Mucosa of stomach (tissue), 1 donor: Measurements from ENCODE around the gene CCDC7.
"Not testable (repeated sequence)": the region's sequence is repeated elsewhere in the genome, so short reads cannot be mapped to it uniquely, and the experiment has no call there.

ENCODE experiments used
- H3K27me3 ChIP-seq: one replicate; pipeline ENCODE4 v1.7.0; 2013; ENCODE audit warnings: mild to moderate bottlenecking, low read length; ENCODE audit not compliant: control insufficient read depth, insufficient read depth
- H3K36me3 ChIP-seq: one replicate; pipeline ENCODE4 v1.7.0; 2013; ENCODE audit warnings: low read length; ENCODE audit not compliant: control insufficient read depth, insufficient read depth
- H3K4me1 ChIP-seq: one replicate; pipeline ENCODE4 v1.7.0; 2013; ENCODE audit warnings: mild to moderate bottlenecking, low read length; ENCODE audit not compliant: control insufficient read depth, insufficient read depth
- H3K4me3 ChIP-seq: one replicate; pipeline ENCODE4 v1.7.0; 2013; ENCODE audit warnings: low read length
- H3K9ac ChIP-seq: one replicate; pipeline ENCODE4 v1.7.0; 2013; ENCODE audit warnings: mild to moderate bottlenecking, low read length, moderate library complexity
- H3K9me3 ChIP-seq: one replicate; pipeline ENCODE4 v1.7.0; 2013; ENCODE audit warnings: mild to moderate bottlenecking, low read length, moderate library complexity; ENCODE audit not compliant: control insufficient read depth
- donor health status: Pancreatic carcinoma.

CCDC7 gene

DNA sequence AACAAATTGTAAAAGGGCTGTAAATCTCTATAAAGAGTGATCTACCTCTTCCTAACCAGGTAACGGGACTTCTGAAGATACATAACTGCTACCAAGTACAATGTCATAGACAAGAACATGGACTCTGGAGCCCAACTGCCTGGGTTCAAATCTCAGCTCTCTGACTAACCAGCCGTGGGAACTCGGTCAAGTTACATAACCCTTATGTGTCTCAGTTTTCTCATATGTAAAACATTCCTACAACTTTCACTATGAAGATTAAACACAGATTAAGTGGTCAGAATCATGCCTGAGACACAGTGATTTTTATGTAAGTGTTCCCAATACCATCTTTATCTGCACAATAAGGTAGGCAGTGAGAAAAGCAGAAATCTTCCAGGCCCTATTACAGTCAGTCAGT is 459.5 kb downstream of the CCDC7 start:
- no peaks in the 10 kb centered on the region for H3K36me3 ChIP-seq
- no peak overlapping the region for H3K9ac ChIP-seq
- no peak overlapping the region for H3K4me3 ChIP-seq
- H3K9me3 ChIP-seq: no peaks in the 10 kb centered on the region
- H3K4me1 ChIP-seq: no peaks in the 10 kb centered on the region
- no peaks in the 10 kb centered on the region for H3K27me3 ChIP-seq

GRCh38 chr10:32906595-32906994 is 460.7 kb downstream of the CCDC7 start:
- Histone ChIP-seq H3K4me3 (no peak overlapping the region), H3K4me1 (no peaks in the 10 kb centered on the region), H3K9ac (no peak overlapping the region), H3K27me3 (no peaks in the 10 kb centered on the region), H3K36me3 (no peaks in the 10 kb centered on the region), H3K9me3 (no peaks in the 10 kb centered on the region)

DNA sequence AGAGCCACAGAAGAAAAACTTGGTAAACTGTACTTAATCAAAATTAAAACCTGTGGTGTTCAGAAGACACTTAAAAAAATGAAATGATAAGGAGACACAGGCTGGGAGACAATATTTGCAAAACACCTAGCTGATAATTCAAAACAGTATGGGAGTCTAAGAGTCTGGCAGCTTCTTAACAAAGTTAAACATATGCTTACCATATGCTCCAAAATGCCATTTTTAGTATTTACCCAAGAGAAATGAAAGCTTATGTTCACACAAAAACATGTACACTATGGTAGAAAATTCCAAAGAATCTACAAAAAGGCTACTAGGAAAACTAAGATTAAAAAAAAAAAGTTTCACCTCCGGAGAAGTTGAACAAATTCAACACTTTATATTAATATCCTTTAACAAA is 463.5 kb downstream of the CCDC7 start:
- Histone ChIP-seq H3K36me3 (no peaks in the 10 kb centered on the region), H3K9ac (no peak overlapping the region), H3K27me3 (no peaks in the 10 kb centered on the region), H3K4me1 (no peaks in the 10 kb centered on the region), H3K4me3 (no peak overlapping the region), H3K9me3 (no peaks in the 10 kb centered on the region)

DNA sequence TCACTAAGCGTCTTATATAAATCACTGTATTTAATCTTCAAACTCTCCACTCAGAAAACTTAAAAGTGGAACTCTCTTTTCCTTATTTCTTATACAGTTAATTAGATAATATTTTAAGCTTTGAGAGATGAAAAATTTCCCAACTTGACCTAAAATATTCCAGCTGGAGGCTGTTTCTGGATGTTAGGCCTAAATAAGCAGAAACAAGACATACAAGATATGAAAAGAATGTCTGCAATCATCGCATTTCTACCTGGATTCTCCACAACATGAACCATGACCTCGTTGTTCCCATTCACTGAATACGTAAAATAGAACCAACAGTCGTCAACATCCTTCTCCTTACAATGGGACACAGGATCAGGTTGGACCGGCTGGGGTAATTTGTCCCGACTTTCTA is 464.0 kb downstream of the CCDC7 start:
- H3K27me3 ChIP-seq, H3K36me3 ChIP-seq, H3K4me1 ChIP-seq: not testable (repeated sequence)

DNA sequence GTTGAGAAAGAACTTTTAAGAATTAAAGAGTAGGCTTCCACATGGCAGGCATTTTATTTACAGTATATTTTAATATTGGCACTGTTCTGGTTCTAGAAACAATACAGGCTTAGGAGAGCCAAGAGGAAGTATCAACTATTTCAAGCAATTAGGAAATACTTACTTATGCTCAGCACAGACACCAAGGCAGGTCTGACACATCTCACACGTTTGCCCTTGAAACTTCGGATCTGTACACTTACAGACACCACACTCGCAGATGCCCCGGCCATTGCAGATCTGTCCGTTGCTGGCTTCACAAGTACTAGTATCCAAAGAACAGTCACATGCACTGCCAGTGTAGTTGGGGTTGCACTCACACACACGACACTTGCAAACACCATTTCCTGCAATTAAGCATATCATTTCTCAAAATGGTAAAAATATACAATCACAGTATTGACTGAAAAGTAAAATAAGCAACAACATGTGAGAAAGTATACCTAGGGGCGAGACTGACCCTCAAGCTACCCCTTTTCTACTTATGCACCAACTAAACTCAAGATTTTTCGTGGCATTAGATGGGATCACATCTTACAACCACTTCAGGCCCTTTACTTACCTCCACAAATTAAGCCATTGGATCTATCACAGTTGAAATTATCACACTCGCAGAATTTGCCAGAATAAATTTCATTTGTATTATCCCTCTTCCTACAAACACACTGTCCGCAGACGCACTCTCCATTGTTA is 465.5 kb downstream of the CCDC7 start:
- H3K36me3 ChIP-seq: no peaks in the 10 kb centered on the region
- H3K9me3 ChIP-seq: no peaks in the 10 kb centered on the region
- H3K4me3 ChIP-seq: no peak overlapping the region
- H3K4me1 ChIP-seq: no peaks in the 10 kb centered on the region
- H3K27me3 ChIP-seq: no peaks in the 10 kb centered on the region
- no peak overlapping the region for H3K9ac ChIP-seq

More for the DNA sequence above, 464.0 kb downstream of the CCDC7 start:
- H3K9me3 ChIP-seq, H3K4me3 ChIP-seq, H3K9ac ChIP-seq: not testable (repeated sequence)

DNA sequence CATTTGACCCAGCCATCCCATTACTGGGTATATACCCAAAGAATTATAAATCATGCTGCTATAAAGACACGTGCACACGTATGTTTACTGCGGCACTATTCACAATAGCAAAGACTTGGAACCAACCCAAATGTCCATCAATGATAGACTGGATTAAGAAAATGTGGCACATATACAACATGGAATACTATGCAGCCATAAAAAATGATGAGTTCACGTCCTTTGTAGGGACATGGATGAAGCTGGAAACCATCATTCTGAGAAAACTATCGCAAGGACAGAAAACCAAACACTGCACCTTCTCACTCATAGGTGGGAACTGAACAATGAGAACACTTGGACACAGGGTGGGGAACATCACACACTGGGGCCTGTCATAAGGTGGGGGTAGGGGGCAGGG is 471.9 kb downstream of the CCDC7 start:
- not testable (repeated sequence) for H3K36me3 ChIP-seq, H3K9me3 ChIP-seq, H3K27me3 ChIP-seq, H3K4me1 ChIP-seq, H3K9ac ChIP-seq, H3K4me3 ChIP-seq

GRCh38 chr10:32922170-32922569 is 476.2 kb downstream of the CCDC7 start:
- no peaks in the 10 kb centered on the region for H3K4me1 ChIP-seq
- no peaks in the 10 kb centered on the region for H3K9me3 ChIP-seq
- H3K27me3 ChIP-seq: no peaks in the 10 kb centered on the region
- no peak overlapping the region for H3K4me3 ChIP-seq
- no peak overlapping the region for H3K9ac ChIP-seq
- peaks cover 19% of the 10 kb centered on the region for H3K36me3 ChIP-seq

DNA sequence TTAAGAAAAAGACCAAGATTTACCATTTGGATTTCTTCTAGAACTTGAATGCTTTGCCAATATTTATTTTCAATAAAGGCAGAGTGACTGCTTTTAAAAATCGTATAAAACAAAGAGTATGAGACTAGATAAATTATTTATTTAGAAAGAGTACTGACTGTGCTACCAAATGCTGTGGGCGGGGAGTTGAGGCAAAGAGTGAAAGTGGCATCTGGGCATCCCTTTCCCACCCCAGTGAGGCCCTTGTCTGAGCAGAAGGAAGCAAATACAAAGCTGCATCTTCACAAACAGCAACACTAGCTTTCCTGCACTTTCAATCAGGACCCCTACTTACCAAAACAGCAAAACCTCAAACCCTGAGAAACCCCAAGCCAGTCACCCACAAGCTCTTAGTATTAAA is 477.2 kb downstream of the CCDC7 start:
- Histone ChIP-seq H3K9me3 (no peaks in the 10 kb centered on the region), H3K27me3 (no peaks in the 10 kb centered on the region), H3K36me3 (peaks cover 19% of the 10 kb centered on the region), H3K9ac (no peak overlapping the region), H3K4me1 (no peaks in the 10 kb centered on the region), H3K4me3 (no peak overlapping the region)

- H3K4me3 ChIP-seq: no peak overlapping the region
- H3K9ac ChIP-seq: no peak overlapping the region
- peaks cover 19% of the 10 kb centered on the region for H3K36me3 ChIP-seq
- no peaks in the 10 kb centered on the region for H3K27me3 ChIP-seq
- H3K4me1 ChIP-seq: no peaks in the 10 kb centered on the region
- H3K9me3 ChIP-seq: no peaks in the 10 kb centered on the region
Measured at GRCh38 chr10:32923849-32924248, 477.9 kb downstream of the CCDC7 start.
